ENCODE measurements around the gene ERH. TPM values are rescaled to one million over a fixed set of nuclear protein-coding genes. Genes with fewer than 3 reads are reported as not detected.

The ERH gene
- total and polyA plus RNA-seq, 4 experiments from 2014 or later, result 44.6 to 135 (median 90.6) TPM

DNA sequence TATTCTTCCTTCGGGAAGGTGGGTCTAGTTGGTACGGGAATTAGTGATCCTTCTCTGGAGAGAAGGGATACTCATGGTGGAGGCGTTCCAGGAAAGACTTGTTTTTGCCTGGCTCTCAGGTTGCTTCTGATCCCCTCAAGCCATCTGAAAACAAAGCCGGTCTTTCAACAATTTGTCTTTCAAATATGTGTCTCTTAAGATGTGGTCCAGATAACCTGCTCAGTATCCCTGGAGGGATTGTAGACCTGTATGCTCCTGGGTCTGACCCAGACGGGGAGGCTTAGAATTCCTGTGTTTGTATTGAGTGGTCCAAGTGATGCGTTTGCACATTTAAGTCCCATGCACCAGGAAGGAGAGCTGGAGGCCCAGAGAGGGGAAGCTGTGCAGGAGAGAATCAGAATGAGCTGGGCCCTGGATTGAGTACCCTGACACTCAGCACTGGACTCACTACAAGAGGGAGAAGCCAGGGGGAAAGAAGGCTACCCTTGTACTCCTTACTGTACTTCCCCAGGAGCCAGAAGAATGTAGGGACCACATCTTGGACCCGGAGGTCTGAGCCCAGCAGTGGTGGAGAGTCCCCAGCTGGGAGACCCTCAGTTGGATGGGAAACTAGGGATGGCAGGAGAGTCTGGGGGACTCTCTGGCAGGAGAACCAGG is 40.4 kb downstream of the ERH start:
- H3K36me3 ChIP-seq (ENCODE audit: insufficient read depth, low read length), result no peaks in the 10 kb centered on the region
- Mint-ChIP-seq H3K4me1 (peaks cover 6 to 16% (median 11%) of the 10 kb centered on the region in 4 donors), H3K4me3 (no peak overlapping the region), H3K36me3 (no peaks in the 10 kb centered on the region), H3K27me3 (peaks cover 0 to 1% of the 10 kb centered on the region in 2 donors), H3K27ac (no peak overlapping the region), H3K9me3 (no peaks in the 10 kb centered on the region)
- H3K27ac ChIP-seq (ENCODE audit: low read depth, low read length), result no peak overlapping the region
- H3K27me3 ChIP-seq (ENCODE audit: insufficient read depth, low read length), result no peaks in the 10 kb centered on the region
- H3K9me3 ChIP-seq (ENCODE audit: control insufficient read depth in 1 of 2, low read length in 2 of 2), result no peaks in the 10 kb centered on the region
- CTCF ChIA-PET (ENCODE audit: partially characterized antibody), result interaction anchor here (1.0 kb wide), 1 partner anchor 228 kb away, joined by 3 read pairs; no protein-coding TSS in a partner anchor
- peaks cover 19% of the 10 kb centered on the region for H3K4me1 ChIP-seq (ENCODE audit: insufficient read depth, low read length)
- no peak overlapping the region for H3K4me3 ChIP-seq (ENCODE audit: low read length in 2 of 2)
- POLR2A ChIA-PET (ENCODE audit: partially characterized antibody), result no interaction called here
- intact Hi-C loops (cut with micrococcal nuclease), result no loop called here
- no peak for DNase-seq

GRCh38 chr14:69356903-69357543 is 41.1 kb downstream of the ERH start:
- no peak for DNase-seq
- Mint-ChIP-seq H3K9me3 (no peaks in the 10 kb centered on the region), H3K36me3 (no peaks in the 10 kb centered on the region), H3K27ac (peak overlapping the region in 1 of 7 donors; percentile 4), H3K4me1 (peaks cover 6 to 16% (median 11%) of the 10 kb centered on the region in 4 donors), H3K4me3 (no peak overlapping the region), H3K27me3 (peaks cover 0 to 1% of the 10 kb centered on the region in 2 donors)
- POLR2A ChIA-PET (ENCODE audit: partially characterized antibody), result no interaction called here
- Histone ChIP-seq H3K4me1 (ENCODE audit: insufficient read depth, low read length) (peaks cover 19% of the 10 kb centered on the region), H3K4me3 (ENCODE audit: low read length in 2 of 2) (no peak overlapping the region), H3K27me3 (ENCODE audit: insufficient read depth, low read length) (no peaks in the 10 kb centered on the region), H3K27ac (ENCODE audit: low read depth, low read length) (no peak overlapping the region), H3K9me3 (ENCODE audit: control insufficient read depth in 1 of 2, low read length in 2 of 2) (no peaks in the 10 kb centered on the region), H3K36me3 (ENCODE audit: insufficient read depth, low read length) (no peaks in the 10 kb centered on the region)
- intact Hi-C loops (cut with micrococcal nuclease), result no loop called here
- CTCF ChIA-PET (ENCODE audit: partially characterized antibody), result no interaction called here

- DNase-seq, result no peak
- peak overlapping the region in 1 of 7 donors; percentile 12 for H3K27ac Mint-ChIP-seq
- Histone ChIP-seq H3K9me3 (ENCODE audit: control insufficient read depth in 1 of 2, low read length in 2 of 2) (no peaks in the 10 kb centered on the region), H3K27me3 (ENCODE audit: insufficient read depth, low read length) (no peaks in the 10 kb centered on the region), H3K4me3 (ENCODE audit: low read length in 2 of 2) (no peak overlapping the region), H3K4me1 (ENCODE audit: insufficient read depth, low read length) (peaks cover 19% of the 10 kb centered on the region), H3K27ac (ENCODE audit: low read depth, low read length) (no peak overlapping the region), H3K36me3 (ENCODE audit: insufficient read depth, low read length) (no peaks in the 10 kb centered on the region)
- intact Hi-C loops (cut with micrococcal nuclease), result no loop called here
- peaks cover 1 to 3% of the 10 kb centered on the region in 2 donors for H3K27me3 Mint-ChIP-seq
- peak overlapping the region in 1 of 8 donors; percentile 62 for H3K4me3 Mint-ChIP-seq
- ChIA-PET CTCF (ENCODE audit: partially characterized antibody) (interaction anchor here (1.4 kb wide), 1 partner anchor 10 kb away, joined by 3 read pairs; no protein-coding TSS in a partner anchor), POLR2A (ENCODE audit: partially characterized antibody) (interaction anchor here (1.8 kb wide), 1 partner anchor 42 kb away, joined by 7 read pairs; the partner anchor contains the start of genes ERH and SLC39A9)
- H3K36me3 Mint-ChIP-seq, result no peaks in the 10 kb centered on the region
- H3K4me1 Mint-ChIP-seq, result peaks cover 6 to 16% (median 11%) of the 10 kb centered on the region in 4 donors
- no peaks in the 10 kb centered on the region for H3K9me3 Mint-ChIP-seq
Measured at GRCh38 chr14:69355607-69356281, 42.4 kb downstream of the ERH start.

DNA sequence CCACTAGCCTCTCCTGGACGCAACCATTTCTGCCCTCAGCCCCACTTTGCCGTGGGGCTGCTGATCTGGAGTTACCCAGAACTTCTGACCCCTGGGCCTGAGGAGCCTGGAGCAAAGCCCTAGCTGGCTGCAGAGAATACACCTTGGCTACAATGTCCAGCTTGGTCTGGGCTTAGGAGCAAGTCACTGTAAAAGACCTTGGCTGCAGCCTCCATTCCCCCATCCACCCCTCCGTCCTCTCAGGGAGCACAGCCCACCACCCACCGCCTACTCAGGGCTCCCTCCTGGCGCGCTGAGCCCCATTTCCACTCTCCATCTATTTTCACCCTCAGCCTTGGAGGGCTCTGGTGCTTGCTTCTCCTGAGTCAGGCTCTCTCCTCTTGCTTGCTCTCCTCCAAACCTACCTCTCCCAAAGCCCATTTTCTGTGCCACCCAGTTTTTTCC is 42.9 kb downstream of the ERH start:
- no peaks in the 10 kb centered on the region for H3K36me3 Mint-ChIP-seq
- peaks cover 6 to 16% (median 11%) of the 10 kb centered on the region in 4 donors for H3K4me1 Mint-ChIP-seq
- H3K27me3 Mint-ChIP-seq, result peaks cover 1 to 3% of the 10 kb centered on the region in 2 donors
- Histone ChIP-seq H3K36me3 (ENCODE audit: insufficient read depth, low read length) (no peaks in the 10 kb centered on the region), H3K4me3 (ENCODE audit: low read length in 2 of 2) (no peak overlapping the region), H3K27me3 (ENCODE audit: insufficient read depth, low read length) (no peaks in the 10 kb centered on the region), H3K9me3 (ENCODE audit: control insufficient read depth in 1 of 2, low read length in 2 of 2) (no peaks in the 10 kb centered on the region), H3K27ac (ENCODE audit: low read depth, low read length) (peak overlapping the region; percentile 60), H3K4me1 (ENCODE audit: insufficient read depth, low read length) (peaks cover 19% of the 10 kb centered on the region)
- H3K27ac Mint-ChIP-seq, result peak overlapping the region in 5 of 7 donors; percentile 67 to 94 (median 90)
- intact Hi-C loops (cut with micrococcal nuclease), result no loop called here
- no peaks in the 10 kb centered on the region for H3K9me3 Mint-ChIP-seq
- ChIA-PET CTCF (ENCODE audit: partially characterized antibody) (interaction anchor here (1.4 kb wide), 1 partner anchor 11 kb away, joined by 3 read pairs; no protein-coding TSS in a partner anchor), POLR2A (ENCODE audit: partially characterized antibody) (interaction anchor here (0.6 to 1.8 kb wide), 2 partner anchors 43 to 202 kb away, joined by 3 to 7 read pairs; partner anchors contain the start of genes DCAF5, ERH and SLC39A9)
- H3K4me3 Mint-ChIP-seq, result peak overlapping the region in 5 of 8 donors; percentile 68 to 84 (median 79)
- no peak for DNase-seq

DNA sequence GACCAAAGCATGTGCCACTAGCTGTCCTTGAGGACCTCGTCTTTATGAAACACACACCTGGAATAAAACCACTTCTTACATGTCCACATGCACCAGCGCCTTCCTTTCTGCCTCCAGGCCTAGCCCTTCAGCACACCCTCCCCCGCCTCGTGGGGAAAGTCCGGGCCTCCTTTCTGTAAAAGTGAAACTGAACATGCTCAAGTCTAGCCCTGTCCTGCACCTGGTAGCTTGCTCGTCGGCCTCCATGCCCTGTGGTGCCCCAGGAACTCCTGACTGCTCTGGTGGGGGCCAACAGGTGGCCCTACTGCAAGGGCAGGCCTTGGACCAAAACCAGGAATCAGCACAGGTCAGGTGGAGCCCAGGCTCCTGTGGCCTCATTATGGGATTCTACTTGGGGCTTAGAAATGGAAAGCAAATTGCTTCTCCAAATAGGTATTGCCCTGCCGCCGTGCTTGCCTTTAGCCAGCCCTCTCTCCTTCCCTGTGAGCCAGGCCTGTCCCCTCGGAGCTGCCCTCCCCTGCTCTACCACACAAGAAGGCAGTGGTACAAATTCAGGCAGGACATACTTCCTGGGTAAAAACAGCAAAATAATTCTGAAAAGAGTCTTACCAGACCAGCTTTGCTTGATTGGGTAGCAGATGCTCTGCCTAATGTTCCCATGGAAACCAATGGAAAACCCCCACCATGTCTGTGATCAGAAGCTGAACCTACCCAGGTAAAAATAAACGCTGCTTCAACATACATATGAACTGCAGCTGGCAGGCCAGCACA is 43.5 kb downstream of the ERH start:
- Mint-ChIP-seq H3K27ac (peak overlapping the region; percentile 67 to 96 (median 93)), H3K36me3 (no peaks in the 10 kb centered on the region), H3K9me3 (no peaks in the 10 kb centered on the region), H3K4me1 (peaks cover 6 to 16% (median 11%) of the 10 kb centered on the region in 4 donors), H3K27me3 (peaks cover 3 to 4% of the 10 kb centered on the region in 2 donors), H3K4me3 (peak overlapping the region; percentile 55 to 84 (median 78))
- Histone ChIP-seq H3K36me3 (ENCODE audit: insufficient read depth, low read length) (no peaks in the 10 kb centered on the region), H3K27ac (ENCODE audit: low read depth, low read length) (peak overlapping the region; percentile 60), H3K4me3 (ENCODE audit: low read length in 2 of 2) (peak overlapping the region; percentile 24 to 36), H3K27me3 (ENCODE audit: insufficient read depth, low read length) (no peaks in the 10 kb centered on the region), H3K9me3 (ENCODE audit: control insufficient read depth in 1 of 2, low read length in 2 of 2) (no peaks in the 10 kb centered on the region), H3K4me1 (ENCODE audit: insufficient read depth, low read length) (peaks cover 19% of the 10 kb centered on the region)
- intact Hi-C loops (cut with micrococcal nuclease), result no loop called here
- POLR2A ChIA-PET (ENCODE audit: partially characterized antibody), result interaction anchor here (0.6 to 1.8 kb wide), 2 partner anchors 43 to 202 kb away, joined by 3 to 7 read pairs; partner anchors contain the start of genes DCAF5, ERH and SLC39A9
- peak; percentile 42 to 77 (median 60) for DNase-seq
- CTCF ChIA-PET (ENCODE audit: partially characterized antibody), result interaction anchor here (1.4 kb wide), 1 partner anchor 11 kb away, joined by 3 read pairs; no protein-coding TSS in a partner anchor

GRCh38 chr14:69353168-69353567 is 44.9 kb downstream of the ERH start:
- Mint-ChIP-seq H3K27me3 (peaks cover 3 to 5% of the 10 kb centered on the region in 2 donors), H3K4me3 (no peak overlapping the region), H3K9me3 (no peaks in the 10 kb centered on the region), H3K4me1 (peaks cover 6 to 16% (median 11%) of the 10 kb centered on the region in 4 donors), H3K27ac (peak overlapping the region in 3 of 7 donors; percentile 42 to 73 (median 50)), H3K36me3 (no peaks in the 10 kb centered on the region)
- CTCF ChIA-PET (ENCODE audit: partially characterized antibody), result no interaction called here
- H3K27me3 ChIP-seq (ENCODE audit: insufficient read depth, low read length), result no peaks in the 10 kb centered on the region
- no peaks in the 10 kb centered on the region for H3K9me3 ChIP-seq (ENCODE audit: control insufficient read depth in 1 of 2, low read length in 2 of 2)
- no peak for DNase-seq
- POLR2A ChIA-PET (ENCODE audit: partially characterized antibody), result no interaction called here
- H3K36me3 ChIP-seq (ENCODE audit: insufficient read depth, low read length), result no peaks in the 10 kb centered on the region
- H3K4me3 ChIP-seq (ENCODE audit: low read length in 2 of 2), result no peak overlapping the region
- H3K4me1 ChIP-seq (ENCODE audit: insufficient read depth, low read length), result peaks cover 19% of the 10 kb centered on the region
- intact Hi-C loops (cut with micrococcal nuclease), result no loop called here
- no peak overlapping the region for H3K27ac ChIP-seq (ENCODE audit: low read depth, low read length)
